SU-DHL-6 (cell line): ENCODE data around the gene ANKRD29.

Experiments
- H2AFZ ChIP-seq: fragments of 200-600 bp; sonication (generic); 2 replicates; pipeline ENCODE4 v1.6.1; 2014; ENCODE audit warnings: low read depth, mild to moderate bottlenecking, moderate library complexity, mixed read lengths, antibody characterized with exemption, low read length; ENCODE audit not compliant: severe bottlenecking
- H3F3A ChIP-seq: fragments of 200-600 bp; shearing (Covaris generic); 2 replicates; pipeline ENCODE4 v1.6.0; 2016; ENCODE audit warnings: antibody characterized with exemption, mild to moderate bottlenecking; ENCODE audit not compliant: insufficient read depth
- H3K27ac ChIP-seq: fragments of 200-600 bp; sonication (generic); 2 replicates; pipeline ENCODE4 v1.5.1; 2016; ENCODE audit warnings: low read depth, mild to moderate bottlenecking, low read length, moderate library complexity, mixed read lengths
- H3K27me3 ChIP-seq: fragments of 200-600 bp; sonication (generic), shearing (Covaris generic); 2 replicates; pipeline ENCODE4 v1.6.0; 2014; ENCODE audit warnings: mild to moderate bottlenecking, low read length
- H3K36me3 ChIP-seq: fragments of 200-600 bp; sonication (generic); 2 replicates; pipeline ENCODE4 v1.6.1; 2014; ENCODE audit warnings: mild to moderate bottlenecking, low read length, mixed read lengths
- H3K4me2 ChIP-seq: fragments of 300-600, 200-600 bp; shearing (Covaris generic), sonication (generic); 2 replicates; pipeline ENCODE4 v1.6.0; 2014; ENCODE audit warnings: low read length, low read depth, mild to moderate bottlenecking; ENCODE audit not compliant: poor library complexity, severe bottlenecking
- H3K4me3 ChIP-seq: fragments of 200-600 bp; sonication (generic); 2 replicates; pipeline ENCODE4 v1.5.1; 2014; ENCODE audit warnings: antibody characterized with exemption, low read length, mild to moderate bottlenecking, mixed read lengths; ENCODE audit not compliant: insufficient read depth, poor library complexity, severe bottlenecking
- H3K79me2 ChIP-seq: fragments of 200-600 bp; sonication (generic); 2 replicates; pipeline ENCODE4 v1.6.1; 2014; ENCODE audit warnings: mild to moderate bottlenecking, low read length, moderate library complexity; ENCODE audit not compliant: insufficient read depth
- H3K9ac ChIP-seq: fragments of 200-600 bp; sonication (generic); 2 replicates; pipeline ENCODE4 v1.7.0; 2014; ENCODE audit warnings: mild to moderate bottlenecking, low read length
- H3K9me2 ChIP-seq: fragments of 200-600 bp; sonication (generic); replicated peaks from 2 replicates; pipeline ENCODE4 v1.6.1; 2014; ENCODE audit warnings: low read length; ENCODE audit not compliant: insufficient read depth
- H3K9me3 ChIP-seq: fragments of 200-600 bp; sonication (generic); 2 replicates; pipeline ENCODE4 v1.6.1; 2014; ENCODE audit warnings: low read length, mixed read lengths; ENCODE audit not compliant: insufficient read depth
- H4K20me1 ChIP-seq: fragments of 200-600 bp; sonication (generic); 2 replicates; pipeline ENCODE4 v1.6.1; 2014; ENCODE audit warnings: low read depth, mild to moderate bottlenecking, antibody characterized with exemption, low read length, moderate library complexity, mixed read lengths
- CTCF ChIP-seq: fragments of 200-600 bp; sonication (generic); IDR thresholded peaks from one replicate; pipeline ENCODE4 v1.5.1; 2017; ENCODE audit warnings: antibody characterized with exemption, mild to moderate bottlenecking, low read length, moderate library complexity; ENCODE audit not compliant: insufficient read depth, poor library complexity, severe bottlenecking
- EZH2phosphoT487 ChIP-seq: fragments of 200-600 bp; sonication (generic), shearing (Covaris generic); conservative IDR thresholded peaks from 2 replicates; pipeline ENCODE4 v1.6.1; 2018; ENCODE audit warnings: mild to moderate bottlenecking, antibody characterized with exemption, low read length, moderate library complexity, mixed read lengths

ANKRD29 gene

GRCh38 chr18:23694637-23695430 is 32.1 kb upstream of the ANKRD29 start:
- Histone ChIP-seq H3K9ac (no peak overlapping the region), H2AFZ (no peak overlapping the region), H3K4me2 (no peak overlapping the region), H3F3A (no peaks in the 10 kb centered on the region), H3K4me3 (no peak overlapping the region), H3K27me3 (no peaks in the 10 kb centered on the region), H3K36me3 (no peaks in the 10 kb centered on the region), H3K9me3 (no peaks in the 10 kb centered on the region), H3K79me2 (no peaks in the 10 kb centered on the region), H3K9me2 (no peaks in the 10 kb centered on the region), H3K27ac (no peak overlapping the region), H4K20me1 (no peaks in the 10 kb centered on the region)
- no peak for TF ChIP-seq EZH2phosphoT487
- no peak for TF ChIP-seq CTCF

- Histone ChIP-seq H3K9me3 (no peaks in the 10 kb centered on the region), H3K4me3 (no peak overlapping the region), H3K36me3 (no peaks in the 10 kb centered on the region), H3K27me3 (no peaks in the 10 kb centered on the region), H3F3A (no peaks in the 10 kb centered on the region), H3K4me2 (no peak overlapping the region), H3K79me2 (no peaks in the 10 kb centered on the region), H2AFZ (no peak overlapping the region), H4K20me1 (no peaks in the 10 kb centered on the region), H3K9me2 (no peaks in the 10 kb centered on the region), H3K9ac (no peak overlapping the region), H3K27ac (no peak overlapping the region)
- TF ChIP-seq EZH2phosphoT487 = no peak
- TF ChIP-seq CTCF = no peak
Measured at GRCh38 chr18:23693846-23694245, 31.1 kb upstream of the ANKRD29 start.

GRCh38 chr18:23690505-23691068 is 27.9 kb upstream of the ANKRD29 start:
- Histone ChIP-seq H3K4me2 (no peak overlapping the region), H4K20me1 (no peaks in the 10 kb centered on the region), H3K27me3 (no peaks in the 10 kb centered on the region), H3K9ac (no peak overlapping the region), H3F3A (no peaks in the 10 kb centered on the region), H3K9me2 (no peaks in the 10 kb centered on the region), H3K4me3 (no peak overlapping the region), H3K9me3 (no peaks in the 10 kb centered on the region), H3K79me2 (no peaks in the 10 kb centered on the region), H3K36me3 (no peaks in the 10 kb centered on the region), H2AFZ (no peak overlapping the region), H3K27ac (no peak overlapping the region)
- TF ChIP-seq CTCF (no peak), EZH2phosphoT487 (no peak)
